AG09319 (cell line): Measurements from ENCODE around the gene MYL12B.
"Not testable (repeated sequence)": the region's sequence is repeated elsewhere in the genome, so short reads cannot be mapped to it uniquely, and the experiment has no call there.

Experiments used
- DNase-seq: peaks from one replicate; pipeline ENCODE4 v3.0.0-alpha.2; 2010; ENCODE audit warnings: low read depth; ENCODE audit errors: extremely low read depth
- CTCF ChIP-seq: IDR thresholded peaks from 2 replicates; pipeline ENCODE4 v1.5.1; 2011; ENCODE audit warnings: low read depth, mild to moderate bottlenecking, inconsistent platforms, low read length, moderate library complexity

Gene MYL12B

GRCh38 chr18:3265564-3266033 is 3.7 kb downstream of the MYL12B start:
- TF ChIP-seq CTCF: no peak
- no peak for DNase-seq

GRCh38 chr18:3266062-3266608 is 4.2 kb downstream of the MYL12B start:
- DNase-seq: no peak
- TF ChIP-seq CTCF: no peak

GRCh38 chr18:3268306-3268705 is 6.4 kb downstream of the MYL12B start:
- TF ChIP-seq CTCF: no peak
- no peak for DNase-seq

GRCh38 chr18:3269241-3269913 is 7.4 kb downstream of the MYL12B start:
- no peak for DNase-seq
- no peak for TF ChIP-seq CTCF

- no peak for DNase-seq
- TF ChIP-seq CTCF: no peak
Observed at GRCh38 chr18:3269914-3270299, 8.0 kb downstream of the MYL12B start.

- no peak for TF ChIP-seq CTCF
- no peak for DNase-seq
Observed at GRCh38 chr18:3273042-3273441, 11.1 kb downstream of the MYL12B start.

- DNase-seq: not testable (repeated sequence)
Observed at GRCh38 chr18:3277643-3278213, 15.8 kb downstream of the MYL12B start.
